Activated T-helper 2 cell treated with anti-CD3 and anti-CD28 coated beads, Interferon-gamma antibody, Interleukin-2, Interleukin-4, amounts not matched to agents 10 μg/mL and 5 μg/mL and 100 μg/mL, durations not matched to agents 14 hours and 24 hours and 36 hours (primary cell): Measurements from ENCODE around the gene MCTP2. TPM values are rescaled to one million over a fixed set of nuclear protein-coding genes. Genes with fewer than 3 reads are reported as not detected.

Experiments used
- DNase-seq: peaks from one replicate; pipeline ENCODE4 v3.0.0; 2021; ENCODE audit warnings: low spot score
- H3K27ac Mint-ChIP-seq: one replicate; pipeline ENCODE4 v1.8.0; 2021; ENCODE audit warnings: mixed read lengths
- H3K27me3 Mint-ChIP-seq: one replicate; pipeline ENCODE4 v1.8.0; 2021; ENCODE audit warnings: low read depth, mixed read lengths
- H3K36me3 Mint-ChIP-seq: one replicate; pipeline ENCODE4 v1.8.0; 2021; ENCODE audit warnings: low read depth, mixed read lengths
- H3K4me1 Mint-ChIP-seq: one replicate; pipeline ENCODE4 v1.8.0; 2021; ENCODE audit warnings: low read depth, mixed read lengths
- H3K4me3 Mint-ChIP-seq: one replicate; pipeline ENCODE4 v1.8.0; 2021; ENCODE audit warnings: low read depth, mild to moderate bottlenecking, moderate library complexity, mixed read lengths
- H3K9me3 Mint-ChIP-seq: one replicate; pipeline ENCODE4 v1.8.0; 2021; ENCODE audit warnings: mixed read lengths
- intact Hi-C: fragments of 100-400 bp; cut with micrococcal nuclease; formaldehyde crosslinking; loops from one replicate; pipeline ENCODE4 v1.15.1; 2023
- total RNA-seq: library from RNA; stranded (reverse); gene quantifications from 2 replicates; pipeline ENCODE4 v1.2.3, GENCODE V29; 2022

MCTP2 gene
- total RNA-seq, 1 donor from 2014 or later: 91.5 TPM

DNA sequence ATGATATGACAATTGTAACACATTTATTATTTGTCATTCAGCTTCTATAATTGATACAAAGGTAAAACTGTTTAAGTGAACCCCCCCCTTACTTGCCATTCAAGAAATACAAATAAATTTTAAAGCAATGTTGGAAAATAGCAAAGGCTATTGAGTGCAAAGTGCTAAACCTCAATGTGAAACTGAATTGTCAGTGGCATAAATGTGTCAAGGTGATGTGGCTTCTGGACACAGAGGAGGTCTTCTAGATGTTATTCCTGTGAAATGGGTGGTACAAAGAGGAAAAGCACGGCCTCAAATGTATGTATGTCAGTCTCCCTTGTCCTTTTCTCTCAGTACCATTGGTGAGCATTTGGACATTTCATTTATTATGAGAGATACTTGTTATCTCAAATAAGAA is 149.4 kb downstream of the MCTP2 start:
- Mint-ChIP-seq H3K4me3 (no peak overlapping the region), H3K27ac (no peak overlapping the region), H3K27me3 (no peaks in the 10 kb centered on the region), H3K4me1 (no peaks in the 10 kb centered on the region), H3K9me3 (no peaks in the 10 kb centered on the region), H3K36me3 (peaks cover 57% of the 10 kb centered on the region)
- intact Hi-C loops: no loop called here
- no peak for DNase-seq

DNA sequence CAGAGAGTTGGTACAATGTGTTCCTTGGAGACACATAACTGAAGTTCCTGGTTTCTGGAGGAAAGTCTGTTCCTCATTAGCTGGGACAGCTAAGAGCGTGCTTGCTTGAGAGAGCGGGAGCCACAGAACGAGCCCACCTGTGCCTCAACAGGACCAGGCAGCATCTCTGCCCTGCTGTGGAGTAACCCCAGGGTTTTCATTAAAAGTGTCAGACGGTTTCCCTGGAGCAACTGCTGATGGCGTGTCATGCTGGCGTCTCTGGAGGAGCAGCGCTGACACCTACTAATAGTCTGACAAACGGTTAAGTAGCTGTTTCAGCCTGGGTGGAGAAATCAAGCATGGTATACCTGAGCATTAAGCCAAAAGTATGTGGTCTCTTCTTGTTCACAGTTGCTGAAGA is 150.0 kb downstream of the MCTP2 start:
- Mint-ChIP-seq H3K27me3 (no peaks in the 10 kb centered on the region), H3K36me3 (peaks cover 57% of the 10 kb centered on the region), H3K27ac (no peak overlapping the region), H3K4me3 (no peak overlapping the region), H3K9me3 (no peaks in the 10 kb centered on the region), H3K4me1 (no peaks in the 10 kb centered on the region)
- no peak for DNase-seq
- intact Hi-C loops: no loop called here

DNA sequence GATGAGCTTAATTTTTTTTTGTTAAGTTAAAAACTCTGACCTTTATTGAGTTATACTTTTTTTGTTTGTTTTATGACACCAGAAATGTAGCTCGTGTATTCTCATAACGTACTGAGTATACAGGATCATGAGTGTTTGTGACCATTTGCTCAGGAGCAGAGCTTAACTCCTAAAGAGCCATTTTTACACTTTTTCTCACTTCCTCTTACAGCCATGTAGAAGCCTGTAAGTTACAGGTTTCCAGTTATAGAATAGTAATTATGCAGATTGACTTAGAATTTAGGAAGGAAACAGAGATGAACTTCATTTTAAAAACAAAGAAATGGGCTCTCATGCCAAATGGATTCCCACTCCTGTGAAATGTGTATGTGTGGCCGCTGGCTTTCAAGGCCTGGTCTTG is 151.7 kb downstream of the MCTP2 start:
- intact Hi-C loops: no loop called here
- DNase-seq: no peak
- H3K9me3 Mint-ChIP-seq: no peaks in the 10 kb centered on the region
- H3K27ac Mint-ChIP-seq: no peak overlapping the region
- peaks cover 61% of the 10 kb centered on the region for H3K36me3 Mint-ChIP-seq
- H3K27me3 Mint-ChIP-seq: no peaks in the 10 kb centered on the region
- H3K4me1 Mint-ChIP-seq: peaks cover 13% of the 10 kb centered on the region
- no peak overlapping the region for H3K4me3 Mint-ChIP-seq

DNA sequence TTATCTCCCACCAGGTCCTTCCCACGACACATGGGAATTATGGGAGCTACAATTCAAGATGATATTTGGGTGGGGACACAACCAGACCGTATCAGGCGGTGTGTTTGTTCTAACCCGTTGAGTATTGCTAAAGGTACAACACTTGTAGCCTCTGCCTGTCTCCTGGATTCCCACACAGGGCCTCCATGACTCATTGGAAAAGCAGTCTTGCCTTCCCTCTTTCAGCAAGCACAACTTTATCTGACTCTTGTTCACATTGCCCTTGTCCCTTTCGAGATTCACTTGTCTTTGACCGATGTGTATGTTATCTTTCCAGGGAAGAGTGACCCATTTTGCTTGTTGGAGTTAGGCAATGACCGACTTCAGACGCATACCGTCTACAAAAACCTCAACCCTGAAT is 152.3 kb downstream of the MCTP2 start:
- no peak overlapping the region for H3K27ac Mint-ChIP-seq
- no peak for DNase-seq
- no peaks in the 10 kb centered on the region for H3K9me3 Mint-ChIP-seq
- intact Hi-C loops: no loop called here
- peaks cover 16% of the 10 kb centered on the region for H3K4me1 Mint-ChIP-seq
- H3K27me3 Mint-ChIP-seq: no peaks in the 10 kb centered on the region
- H3K4me3 Mint-ChIP-seq: no peak overlapping the region
- peaks cover 62% of the 10 kb centered on the region for H3K36me3 Mint-ChIP-seq

DNA sequence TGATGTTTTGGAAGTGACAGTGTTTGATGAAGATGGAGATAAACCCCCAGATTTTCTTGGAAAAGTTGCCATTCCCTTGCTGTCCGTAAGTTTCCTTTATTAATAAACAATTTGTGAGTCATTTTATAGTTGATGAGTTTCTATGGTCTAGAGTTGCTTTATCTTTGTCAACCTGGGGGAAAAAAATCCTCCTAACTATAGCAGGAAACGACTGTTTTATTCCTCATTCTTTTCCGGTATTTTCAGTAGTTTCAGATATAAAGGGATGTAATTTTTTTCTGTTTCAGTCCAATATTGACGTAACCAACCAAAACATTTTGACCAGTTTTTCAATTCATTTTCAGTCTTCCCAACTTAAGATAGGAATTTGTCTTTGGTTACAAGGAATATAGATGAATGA is 154.1 kb downstream of the MCTP2 start:
- Mint-ChIP-seq H3K27me3 (no peaks in the 10 kb centered on the region), H3K9me3 (no peaks in the 10 kb centered on the region), H3K4me1 (peaks cover 22% of the 10 kb centered on the region), H3K27ac (no peak overlapping the region), H3K4me3 (no peak overlapping the region), H3K36me3 (peaks cover 67% of the 10 kb centered on the region)
- DNase-seq: no peak
- intact Hi-C loops: no loop called here

DNA sequence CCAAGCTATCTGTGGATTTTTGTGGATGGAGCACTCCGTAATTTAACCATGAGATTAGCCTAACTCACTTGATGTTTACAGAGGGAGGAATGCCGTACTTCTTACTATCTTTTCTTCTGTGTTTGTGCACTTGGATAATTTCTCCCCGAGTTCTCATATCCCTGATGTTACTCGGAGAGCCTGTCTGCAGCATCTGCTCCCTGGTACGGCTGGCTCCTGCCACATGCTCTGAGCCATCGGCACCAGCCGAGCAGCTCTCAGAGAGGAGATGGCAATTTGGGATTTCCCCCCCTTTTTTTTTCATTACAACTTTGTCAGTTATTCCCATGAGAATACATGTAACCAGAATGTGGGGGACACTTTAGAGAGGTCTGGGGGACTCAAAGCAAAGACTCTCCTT is 155.0 kb downstream of the MCTP2 start:
- H3K27ac Mint-ChIP-seq: no peak overlapping the region
- peaks cover 22% of the 10 kb centered on the region for H3K4me1 Mint-ChIP-seq
- no peaks in the 10 kb centered on the region for H3K9me3 Mint-ChIP-seq
- intact Hi-C loops: no loop called here
- H3K36me3 Mint-ChIP-seq: peaks cover 68% of the 10 kb centered on the region
- H3K27me3 Mint-ChIP-seq: no peaks in the 10 kb centered on the region
- no peak for DNase-seq
- no peak overlapping the region for H3K4me3 Mint-ChIP-seq

DNA sequence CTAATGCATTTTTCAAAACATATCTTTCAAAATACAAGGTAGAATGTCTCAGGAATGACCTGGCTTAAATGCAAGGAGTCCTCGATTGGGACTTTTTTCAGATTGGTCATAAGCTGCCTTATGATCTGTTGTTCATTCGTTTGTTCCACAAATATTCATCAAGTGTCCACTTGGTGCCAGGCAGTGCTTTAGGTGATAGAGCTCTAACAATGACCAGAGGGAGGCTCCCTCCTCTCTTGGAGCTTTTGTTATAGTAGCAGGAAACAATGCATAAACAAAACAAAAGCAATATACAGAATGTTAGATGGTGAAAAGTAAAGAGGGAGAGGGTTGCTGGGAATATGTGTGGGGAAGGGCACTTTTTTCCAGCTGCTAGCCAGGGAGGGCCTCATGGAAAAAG is 156.1 kb downstream of the MCTP2 start:
- Mint-ChIP-seq H3K9me3 (no peaks in the 10 kb centered on the region), H3K27ac (peak overlapping the region; percentile 62), H3K27me3 (no peaks in the 10 kb centered on the region), H3K36me3 (peaks cover 67% of the 10 kb centered on the region), H3K4me3 (peak overlapping the region; percentile 18), H3K4me1 (peaks cover 22% of the 10 kb centered on the region)
- intact Hi-C loops: no loop called here
- DNase-seq: no peak

DNA sequence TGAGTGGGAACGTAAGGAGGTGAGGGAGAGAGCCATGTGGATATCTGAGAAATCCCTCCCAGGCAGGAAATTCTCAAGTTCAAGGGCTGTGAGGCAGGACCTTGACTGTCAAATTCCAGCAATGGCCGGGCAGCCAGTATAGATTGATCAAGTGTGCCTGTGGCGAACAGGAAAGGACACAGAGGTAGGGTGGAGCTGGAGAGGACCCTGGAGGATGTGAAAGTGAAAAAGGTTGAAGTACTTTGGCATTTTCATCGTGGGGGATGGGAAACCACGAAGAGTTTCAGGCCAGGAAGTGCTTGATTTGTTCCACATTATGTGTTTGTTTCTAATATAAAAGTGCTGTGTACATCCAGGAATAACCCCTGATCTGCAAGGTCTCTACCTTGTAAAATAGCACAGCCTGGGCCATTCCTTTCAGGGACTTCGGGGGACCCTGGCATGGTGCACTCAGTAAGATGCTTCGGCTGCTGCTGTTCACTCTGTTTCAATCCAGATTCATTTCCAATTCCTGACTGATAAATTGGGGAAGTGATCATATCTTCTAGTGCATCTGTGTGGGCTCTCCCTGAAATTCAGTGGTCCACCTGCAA is 156.6 kb downstream of the MCTP2 start:
- Mint-ChIP-seq H3K9me3 (no peaks in the 10 kb centered on the region), H3K4me1 (peaks cover 22% of the 10 kb centered on the region), H3K27me3 (no peaks in the 10 kb centered on the region), H3K4me3 (peak overlapping the region; percentile 18), H3K36me3 (peaks cover 62% of the 10 kb centered on the region), H3K27ac (peak overlapping the region; percentile 62)
- intact Hi-C loops: no loop called here
- DNase-seq: peak; percentile 24

DNA sequence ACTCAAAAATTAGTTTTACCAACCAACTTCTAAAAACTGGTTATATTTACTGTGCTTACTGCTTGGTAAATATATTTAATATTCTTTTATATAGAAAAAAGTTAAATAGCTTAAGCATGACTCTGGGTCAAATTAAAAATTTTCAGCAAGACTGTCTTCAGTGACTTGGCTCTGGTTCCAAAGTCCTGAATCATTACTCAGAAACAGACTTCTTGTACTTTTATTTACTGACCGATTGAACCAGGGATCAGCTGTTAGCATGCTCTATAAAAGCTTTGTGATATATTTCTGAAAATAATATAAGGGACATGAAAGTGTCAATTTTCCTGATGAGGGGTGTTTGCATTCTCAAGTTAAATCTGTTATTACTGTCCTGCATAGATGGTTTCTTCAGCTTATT is 164.3 kb downstream of the MCTP2 start:
- no peak overlapping the region for H3K27ac Mint-ChIP-seq

DNA sequence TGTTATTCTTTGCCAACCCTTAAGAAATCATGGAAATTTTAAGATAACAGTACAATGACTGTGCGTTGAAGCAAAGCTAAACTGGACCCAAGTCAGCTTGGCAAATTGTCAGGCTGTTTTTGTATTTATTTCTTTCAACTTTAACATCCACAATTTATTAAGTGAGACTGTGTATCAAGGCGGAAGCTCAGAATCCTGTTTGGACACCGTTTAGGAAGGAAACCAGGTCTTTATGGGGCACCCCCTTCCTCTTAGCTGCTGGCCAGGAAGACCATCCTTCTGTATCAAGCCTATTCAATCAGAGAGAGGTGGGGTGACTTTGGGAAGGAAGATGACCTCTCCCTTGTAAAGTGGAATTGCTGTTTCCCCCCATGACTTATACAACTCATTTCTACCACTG is 166.0 kb downstream of the MCTP2 start:
- peaks cover 54% of the 10 kb centered on the region for H3K36me3 Mint-ChIP-seq
- H3K27me3 Mint-ChIP-seq: no peaks in the 10 kb centered on the region
- DNase-seq: no peak
- H3K27ac Mint-ChIP-seq: no peak overlapping the region
- no peaks in the 10 kb centered on the region for H3K4me1 Mint-ChIP-seq
- H3K9me3 Mint-ChIP-seq: no peaks in the 10 kb centered on the region
- intact Hi-C loops: no loop called here
- no peak overlapping the region for H3K4me3 Mint-ChIP-seq

More for the DNA sequence above, 164.3 kb downstream of the MCTP2 start:
- H3K9me3 Mint-ChIP-seq: no peaks in the 10 kb centered on the region
- no peak for DNase-seq
- intact Hi-C loops: no loop called here
- peaks cover 47% of the 10 kb centered on the region for H3K36me3 Mint-ChIP-seq
- H3K4me3 Mint-ChIP-seq: no peak overlapping the region
- no peaks in the 10 kb centered on the region for H3K4me1 Mint-ChIP-seq
- H3K27me3 Mint-ChIP-seq: no peaks in the 10 kb centered on the region

DNA sequence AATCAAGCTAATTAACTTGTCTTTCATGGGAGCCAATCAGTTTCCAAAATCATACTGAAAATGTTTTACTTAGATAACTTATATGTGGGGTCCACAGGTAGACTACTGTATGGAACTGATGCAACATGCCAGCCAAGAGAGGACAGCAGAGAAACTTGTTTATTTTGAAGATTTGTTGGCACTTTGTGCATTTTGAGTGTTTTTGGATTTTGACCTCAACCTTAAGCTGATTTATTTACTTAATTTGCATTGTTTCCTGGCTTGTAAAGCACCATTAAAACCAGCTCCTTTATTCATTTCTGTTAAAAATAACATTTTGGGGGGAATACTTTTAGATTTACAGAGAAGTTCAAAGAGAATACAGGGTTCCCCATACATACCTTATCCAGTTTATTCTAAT is 166.6 kb downstream of the MCTP2 start:
- no peak overlapping the region for H3K27ac Mint-ChIP-seq
- intact Hi-C loops: no loop called here
- no peak for DNase-seq
- H3K36me3 Mint-ChIP-seq: peaks cover 60% of the 10 kb centered on the region
- H3K4me1 Mint-ChIP-seq: no peaks in the 10 kb centered on the region
- H3K4me3 Mint-ChIP-seq: no peak overlapping the region
- no peaks in the 10 kb centered on the region for H3K27me3 Mint-ChIP-seq
- no peaks in the 10 kb centered on the region for H3K9me3 Mint-ChIP-seq

DNA sequence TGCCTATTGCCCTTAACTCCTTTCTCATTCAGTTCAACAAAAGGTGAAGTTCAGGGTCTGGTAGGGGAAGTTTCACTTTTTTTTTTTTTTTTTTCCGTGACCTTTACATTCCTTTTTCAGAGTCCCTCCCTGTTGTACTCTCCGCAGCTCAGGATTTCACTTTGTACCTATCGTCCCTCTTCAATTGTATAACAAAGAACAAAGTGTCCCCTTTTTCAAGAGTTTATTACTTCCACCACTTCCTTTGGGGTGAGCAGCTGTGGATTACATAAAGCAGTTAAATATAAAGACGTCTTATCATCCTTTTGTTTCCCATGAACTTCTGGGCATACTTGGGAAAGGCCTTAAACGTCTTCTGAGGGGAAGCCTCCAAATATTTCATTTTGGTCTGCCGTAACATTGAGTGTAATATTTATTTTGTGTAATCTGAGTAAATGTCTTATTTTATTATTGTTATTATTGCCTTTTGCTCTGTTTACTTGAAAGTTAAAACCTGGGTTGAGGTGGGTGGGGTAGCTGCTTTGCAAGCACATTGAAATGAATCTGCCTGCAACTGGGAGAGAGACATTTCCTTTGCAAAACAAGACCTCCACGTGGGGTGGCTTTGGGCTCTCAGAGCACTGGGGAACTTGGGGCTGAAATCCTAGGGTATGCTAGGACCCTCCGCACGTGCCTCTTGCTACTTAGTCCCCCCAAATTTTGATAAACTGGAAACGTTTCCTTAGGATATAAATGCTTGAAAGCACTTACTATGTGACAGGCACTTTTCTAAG is 169.4 kb downstream of the MCTP2 start:
- Mint-ChIP-seq H3K27ac (no peak overlapping the region), H3K4me1 (no peaks in the 10 kb centered on the region), H3K4me3 (no peak overlapping the region), H3K36me3 (peaks cover 70% of the 10 kb centered on the region), H3K9me3 (no peaks in the 10 kb centered on the region), H3K27me3 (no peaks in the 10 kb centered on the region)
- intact Hi-C loops: no loop called here
- no peak for DNase-seq

DNA sequence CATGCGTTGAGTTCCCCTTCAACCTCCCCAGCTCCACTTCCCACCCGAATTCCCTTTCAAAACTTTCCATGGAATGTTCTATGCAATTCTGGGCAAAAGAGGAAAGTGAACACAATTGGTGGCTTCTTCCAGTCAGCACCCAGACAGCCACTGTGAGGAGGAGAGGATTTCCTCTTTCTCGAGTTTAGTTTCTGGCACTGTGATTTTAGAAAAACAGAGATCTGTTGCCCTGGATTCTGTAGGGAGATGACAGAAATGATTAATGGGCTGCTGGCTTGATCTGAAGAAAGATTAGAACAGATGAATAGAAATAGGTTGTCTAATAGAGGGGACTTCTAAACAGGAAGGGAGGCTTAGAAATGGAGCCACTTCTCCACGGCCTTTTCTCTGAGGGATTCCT is 172.0 kb downstream of the MCTP2 start:
- Mint-ChIP-seq H3K4me3 (no peak overlapping the region), H3K27me3 (no peaks in the 10 kb centered on the region), H3K36me3 (peaks cover 70% of the 10 kb centered on the region), H3K4me1 (no peaks in the 10 kb centered on the region), H3K27ac (no peak overlapping the region), H3K9me3 (no peaks in the 10 kb centered on the region)
- DNase-seq: no peak
- intact Hi-C loops: no loop called here
